Measurements from ENCODE around the gene ZNF621. TPM values are rescaled to one million over a fixed set of nuclear protein-coding genes. Genes with fewer than 3 reads are reported as not detected.

ZNF621 gene
- total and polyA plus RNA-seq, 3 donors from 2014 or later: 17.2 to 19.7 (median 19.0) TPM

DNA sequence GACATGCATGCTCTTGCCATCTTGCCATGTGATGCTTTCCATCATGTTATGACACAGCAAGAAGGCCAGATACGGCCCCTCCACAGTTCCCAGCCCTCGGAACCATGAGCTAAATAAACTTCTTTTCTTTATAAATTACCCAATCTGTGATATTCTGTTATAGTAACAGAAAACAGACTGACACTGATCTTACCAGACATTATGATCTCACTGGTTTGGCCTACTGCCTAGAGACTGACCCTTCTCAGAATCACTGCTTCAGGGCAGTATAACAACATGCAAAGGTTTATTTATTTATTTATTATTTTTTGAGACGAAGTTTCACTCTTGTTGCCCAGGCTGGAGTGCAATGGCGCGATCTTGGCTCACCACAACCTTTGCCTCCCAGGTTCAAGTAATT, 33.8 kb upstream of the ZNF621 start:
- no peaks in the 10 kb centered on the region for H3K9me3 ChIP-seq

DNA sequence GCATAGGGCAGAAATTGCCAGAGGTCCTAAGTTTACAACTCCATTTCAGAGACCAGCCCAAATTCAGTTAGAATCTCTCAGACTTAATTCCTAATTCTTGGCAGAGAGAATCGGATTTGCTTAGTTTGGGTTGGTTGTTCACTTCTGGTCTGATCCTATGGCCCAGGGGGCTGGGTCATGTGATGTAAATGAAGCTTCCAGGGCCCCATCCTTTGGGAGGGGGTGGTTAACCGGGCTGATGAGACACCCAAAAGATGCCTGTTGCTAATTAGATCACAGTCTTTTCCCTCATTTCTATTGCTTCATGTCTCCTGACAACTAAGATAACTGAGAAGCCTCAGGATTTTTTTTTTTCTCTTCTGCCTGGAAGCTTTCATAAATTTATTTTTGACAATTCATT, 30.1 kb upstream of the ZNF621 start:
- Histone ChIP-seq H3K27ac (no peak overlapping the region), H3K4me3 (no peak overlapping the region), H3K4me1 (no peaks in the 10 kb centered on the region), H3K27me3 (no peaks in the 10 kb centered on the region), H3K9me3 (no peaks in the 10 kb centered on the region), H3K36me3 (ENCODE audit: low read depth, missing control alignments) (no peaks in the 10 kb centered on the region)
- no peak for TF ChIP-seq CTCF (IDR thresholded peaks at IDR 0.05)
- TF ChIP-seq POLR2A (IDR thresholded peaks at IDR 0.05): no peak
- no peak for DNase-seq
- WGBS, 2 donors: 49 to 51% methylated on average over 2 of the region's 2 CpGs
- intact Hi-C loops (cut with DNase I; ENCODE audit: low total_unique reads): no loop called here

More for the DNA sequence above, 33.8 kb upstream of the ZNF621 start:
- no peak for DNase-seq
- Histone ChIP-seq H3K4me1 (no peaks in the 10 kb centered on the region), H3K27me3 (no peaks in the 10 kb centered on the region), H3K4me3 (no peak overlapping the region), H3K36me3 (ENCODE audit: low read depth, missing control alignments) (no peaks in the 10 kb centered on the region), H3K27ac (no peak overlapping the region)
- no peak for TF ChIP-seq CTCF (IDR thresholded peaks at IDR 0.05)
- TF ChIP-seq POLR2A (IDR thresholded peaks at IDR 0.05): no peak
- WGBS, 2 donors: 92 to 96% methylated on average over 5 of the region's 5 CpGs
- intact Hi-C loops (cut with DNase I; ENCODE audit: low total_unique reads): no loop called here

- intact Hi-C loops (cut with DNase I; ENCODE audit: low total_unique reads): no loop called here
- Histone ChIP-seq H3K36me3 (ENCODE audit: low read depth, missing control alignments) (no peaks in the 10 kb centered on the region), H3K4me1 (no peaks in the 10 kb centered on the region), H3K27ac (no peak overlapping the region), H3K27me3 (no peaks in the 10 kb centered on the region), H3K9me3 (no peaks in the 10 kb centered on the region), H3K4me3 (no peak overlapping the region)
- DNase-seq: no peak
- WGBS, 2 donors: 86 to 88% methylated on average over 2 of the region's 2 CpGs
- TF ChIP-seq CTCF (IDR thresholded peaks at IDR 0.05) (no peak), POLR2A (IDR thresholded peaks at IDR 0.05) (no peak)
These were observed 27.5 kb upstream of the ZNF621 start for GRCh38 chr3:40497288-40497687.

DNA sequence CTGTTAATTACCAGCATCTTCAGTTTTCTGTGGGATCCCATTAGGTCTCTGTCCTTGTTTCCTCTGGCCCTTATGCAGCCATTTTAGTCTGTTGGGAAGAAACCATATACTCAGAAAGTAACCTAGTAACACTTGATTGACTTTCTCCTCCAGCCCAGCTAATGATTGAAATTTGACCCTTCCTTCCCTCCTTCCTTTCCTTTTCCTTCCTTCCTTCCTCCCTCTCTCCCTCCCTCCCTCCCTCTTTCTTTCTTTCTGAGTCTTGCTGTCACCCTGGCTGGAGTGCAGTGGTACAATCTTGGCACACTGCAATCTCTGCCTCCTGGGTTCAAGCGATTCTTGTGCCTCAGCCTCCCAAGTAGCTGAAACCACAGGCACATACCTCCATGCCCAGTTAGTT, 24.8 kb upstream of the ZNF621 start:
- WGBS, 2 donors: 95 to 100% methylated on average over 1 of the region's 1 CpG
- TF ChIP-seq POLR2A (IDR thresholded peaks at IDR 0.05) (no peak), CTCF (IDR thresholded peaks at IDR 0.05) (no peak)
- no peak overlapping the region for H3K4me3 ChIP-seq
- no peak overlapping the region for H3K27ac ChIP-seq
- H3K4me1 ChIP-seq: peaks cover 5% of the 10 kb centered on the region
- H3K36me3 ChIP-seq (ENCODE audit: low read depth, missing control alignments): no peaks in the 10 kb centered on the region
- H3K27me3 ChIP-seq: no peaks in the 10 kb centered on the region
- no peak for DNase-seq
- H3K9me3 ChIP-seq: no peaks in the 10 kb centered on the region
- intact Hi-C loops (cut with DNase I; ENCODE audit: low total_unique reads): no loop called here

GRCh38 chr3:40502034-40502433, 22.7 kb upstream of the ZNF621 start:
- H3K4me3 ChIP-seq: no peak overlapping the region
- H3K4me1 ChIP-seq: peaks cover 13% of the 10 kb centered on the region
- no peaks in the 10 kb centered on the region for H3K27me3 ChIP-seq
- no peak overlapping the region for H3K27ac ChIP-seq
- H3K36me3 ChIP-seq (ENCODE audit: low read depth, missing control alignments): no peaks in the 10 kb centered on the region
- 83 to 97% methylated on average over 2 of the region's 2 CpGs for WGBS, 2 donors
- no peaks in the 10 kb centered on the region for H3K9me3 ChIP-seq
- no peak for DNase-seq
- intact Hi-C loops (cut with DNase I; ENCODE audit: low total_unique reads): no loop called here
- TF ChIP-seq CTCF (IDR thresholded peaks at IDR 0.05) (no peak), POLR2A (IDR thresholded peaks at IDR 0.05) (no peak)
